ENCODE data around the gene RDH11. TPM values are rescaled to one million over a fixed set of nuclear protein-coding genes. Genes with fewer than 3 reads are reported as not detected.

The RDH11 gene
- total RNA-seq, 1 experiment from 2014 or later, result 69.7 TPM

DNA sequence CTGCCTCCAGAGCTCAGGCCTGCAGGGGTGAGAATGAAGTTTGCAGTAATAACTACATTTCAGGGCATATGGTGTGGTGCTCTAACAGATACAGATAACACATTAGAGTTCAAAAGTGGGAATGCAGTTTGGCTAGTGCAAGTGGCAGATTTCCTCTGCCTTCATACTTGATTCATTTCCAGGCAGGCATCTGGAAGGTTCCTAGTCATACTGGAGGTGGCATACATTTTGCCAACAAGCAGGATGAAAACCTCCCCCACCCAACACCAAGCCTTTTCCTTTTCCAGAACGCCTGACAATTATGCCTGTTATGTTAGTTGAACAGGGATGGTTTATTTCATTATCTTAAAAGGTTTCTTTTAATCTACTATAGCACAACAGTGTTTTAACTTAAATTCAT, 45.4 kb downstream of the RDH11 start:
- DNase-seq (ENCODE audit: low spot score), result no peak

GRCh38 chr14:67646131-67646530, 49.4 kb downstream of the RDH11 start:
- no peak for DNase-seq (ENCODE audit: low spot score)

GRCh38 chr14:67645414-67645813, 50.1 kb downstream of the RDH11 start:
- DNase-seq (ENCODE audit: low spot score), result no peak

- DNase-seq (ENCODE audit: low spot score), result no peak
Observed at GRCh38 chr14:67644428-67644827, 51.1 kb downstream of the RDH11 start.

- no peak for DNase-seq (ENCODE audit: low spot score)
Observed at GRCh38 chr14:67643713-67644112, 51.9 kb downstream of the RDH11 start.

DNA sequence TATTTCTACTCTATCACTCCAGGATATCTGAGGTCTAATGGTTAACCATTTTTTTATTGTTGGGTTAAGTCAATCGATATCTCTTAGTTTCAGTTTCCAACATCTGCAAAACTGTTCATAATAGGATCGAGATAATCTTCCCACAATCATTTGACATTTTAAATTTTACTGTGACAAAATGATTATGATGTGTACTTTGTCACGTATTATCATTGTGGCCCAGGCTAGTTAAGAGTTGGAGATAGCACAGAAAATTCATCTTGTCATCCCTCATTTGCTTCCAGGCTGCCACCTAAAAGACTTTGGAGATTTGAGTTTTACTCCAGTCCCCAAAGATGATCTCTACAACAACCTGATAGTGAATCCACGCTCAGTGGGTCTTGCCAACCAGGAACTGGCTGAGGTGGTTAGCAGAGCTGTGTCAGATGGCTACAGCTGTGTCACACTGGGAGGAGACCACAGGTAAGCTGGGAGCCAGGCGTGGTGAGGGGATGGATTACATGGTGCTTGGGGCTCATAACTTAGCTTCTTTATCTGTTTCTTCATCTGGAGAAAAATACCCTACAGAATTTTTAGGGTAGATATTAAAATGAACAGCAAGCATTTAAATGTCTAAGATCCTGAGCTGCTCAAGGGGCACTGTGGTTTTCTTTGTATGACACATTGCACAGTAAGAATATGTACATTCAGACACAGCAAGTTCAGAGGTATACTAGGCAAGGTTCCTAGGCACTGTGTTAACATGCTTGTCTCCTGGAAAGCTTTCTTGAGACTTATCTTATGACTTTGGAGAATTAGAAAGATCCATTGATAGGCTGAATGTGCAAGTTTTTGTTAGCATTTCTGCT, 53.4 kb downstream of the RDH11 start:
- no peak for DNase-seq (ENCODE audit: low spot score)

- DNase-seq (ENCODE audit: low spot score), result no peak
Observed at GRCh38 chr14:67641480-67641879, 54.1 kb downstream of the RDH11 start.

DNA sequence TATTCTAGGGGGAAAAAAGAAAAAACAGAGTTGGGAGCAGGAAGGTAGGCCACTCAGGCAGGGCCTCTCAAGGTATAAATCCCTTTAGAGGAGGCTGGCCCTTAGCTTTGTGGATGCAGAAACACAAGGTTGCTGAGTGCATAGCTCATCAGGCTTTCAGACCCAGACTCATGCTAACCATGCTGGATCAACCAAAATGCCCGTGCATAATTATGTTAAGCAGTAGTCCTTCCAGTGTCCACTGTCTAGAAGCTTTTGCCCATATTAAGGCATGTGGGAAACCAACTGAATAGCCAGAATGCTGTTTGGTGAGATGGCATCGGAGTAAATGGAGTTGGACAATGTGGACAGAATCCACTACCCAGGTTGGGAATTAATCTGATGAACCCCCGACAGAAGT, 56.9 kb downstream of the RDH11 start:
- no peak for DNase-seq (ENCODE audit: low spot score)

DNA sequence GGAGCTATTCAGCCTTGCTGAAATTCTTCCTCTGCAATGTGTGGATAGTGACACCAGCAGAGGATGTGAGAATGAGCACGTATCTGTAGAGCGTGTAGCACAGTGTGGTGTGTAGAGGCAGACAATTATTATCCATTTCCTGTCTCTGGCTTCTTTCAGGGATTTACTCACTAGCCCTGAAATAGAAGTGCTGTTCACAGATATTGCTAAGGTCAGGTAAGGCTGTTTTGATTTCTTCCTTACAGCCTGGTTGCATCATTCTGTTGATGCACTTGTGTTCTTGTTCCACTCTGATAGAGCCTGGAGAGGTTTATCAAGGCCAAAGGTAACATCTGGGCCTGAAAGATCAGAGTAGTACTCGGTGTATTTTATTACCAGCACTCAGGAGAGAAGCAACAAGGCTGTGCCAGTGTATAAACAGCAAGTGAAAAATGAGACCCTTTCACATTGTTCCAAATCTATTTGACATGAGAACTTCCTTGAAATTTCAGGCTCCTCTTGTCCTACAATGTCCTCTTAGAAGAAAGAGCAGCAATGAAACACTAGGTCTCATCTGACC, 59.1 kb downstream of the RDH11 start:
- no peak for DNase-seq (ENCODE audit: low spot score)

GRCh38 chr14:67633451-67634147, 62.0 kb downstream of the RDH11 start:
- DNase-seq (ENCODE audit: low spot score), result no peak

- no peak for DNase-seq (ENCODE audit: low spot score)
Observed at GRCh38 chr14:67630938-67631337, 64.6 kb downstream of the RDH11 start.

DNA sequence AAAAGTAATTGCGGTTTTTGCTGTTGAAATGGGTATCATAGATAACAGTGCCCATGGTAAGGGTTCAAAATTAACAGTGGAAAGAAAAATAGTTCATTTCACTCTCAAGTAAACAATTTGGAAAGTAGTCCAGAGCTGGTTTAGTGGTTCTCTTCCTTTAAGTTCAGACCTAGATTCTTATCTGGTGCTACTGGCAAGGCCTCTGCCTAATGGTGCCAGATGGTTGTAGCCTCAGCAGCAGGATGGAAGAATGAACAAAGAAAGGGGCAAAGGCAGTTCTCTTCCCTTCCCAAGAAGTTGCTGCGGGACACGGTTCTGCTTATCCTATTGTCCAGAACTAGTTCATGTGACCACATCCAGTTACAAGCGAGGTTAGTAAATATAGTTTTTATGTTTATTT, 65.4 kb downstream of the RDH11 start:
- no peak for DNase-seq (ENCODE audit: low spot score)

DNA sequence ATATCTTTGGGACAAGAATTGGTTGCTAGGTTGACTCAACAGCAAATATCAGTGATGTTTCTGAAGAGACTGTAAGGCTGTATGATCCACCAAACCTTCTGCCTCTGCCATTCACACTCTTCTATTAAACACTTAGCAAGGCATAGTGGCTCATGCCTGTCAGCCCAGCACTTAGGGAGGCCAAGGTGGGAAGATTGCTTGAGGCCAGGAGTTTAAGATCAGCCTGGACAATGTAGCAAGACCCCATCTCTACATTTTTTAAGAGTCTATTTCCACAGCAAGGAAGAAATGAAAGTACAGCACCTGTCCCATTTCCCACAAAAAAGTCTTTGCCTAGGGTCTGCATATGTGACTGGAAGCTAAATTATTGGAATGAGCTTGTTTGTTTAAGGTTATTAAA, 68.0 kb downstream of the RDH11 start:
- no peak for DNase-seq (ENCODE audit: low spot score)

Small RNA genes within 50 kb of the gene (small RNA-seq; reads per million reads assigned to genes)
- gene AL049779.3 (not detected), gene RN7SL369P (not detected), gene RNA5SP386 (0.65 reads per million)

Other genes starting within 250 kb of the RDH11 start
- gene TMEM229B, start 207.0 kb downstream of the RDH11 start, total RNA-seq (2014; rRNA removed; shearing (Covaris generic)), result 0.08 and 0.15 TPM in 2 replicates
- gene PLEKHH1, start 162.5 kb downstream of the RDH11 start, total RNA-seq (2014; rRNA removed; shearing (Covaris generic)), result 11.0 and 12.7 TPM in 2 replicates
- 10.9 and 12.1 TPM in 2 replicates for gene PIGH, start 95.5 kb downstream of the RDH11 start, total RNA-seq (2014; rRNA removed; shearing (Covaris generic))
- gene ARG2, start 75.8 kb downstream of the RDH11 start, total RNA-seq (2014; rRNA removed; shearing (Covaris generic)), result 4.4 and 4.5 TPM in 2 replicates
- gene VTI1B, start 21.1 kb downstream of the RDH11 start, total RNA-seq (2014; rRNA removed; shearing (Covaris generic)), result 30.6 and 54.7 TPM in 2 replicates
- 0.08 and 0.66 TPM in 2 replicates for gene RDH12, start 6.1 kb upstream of the RDH11 start, total RNA-seq (2014; rRNA removed; shearing (Covaris generic))
- gene ZFYVE26, start 120.8 kb upstream of the RDH11 start, total RNA-seq (2014; rRNA removed; shearing (Covaris generic)), result 11.9 and 16.6 TPM in 2 replicates
- gene RAD51B, start 124.0 kb upstream of the RDH11 start, total RNA-seq (2014; rRNA removed; shearing (Covaris generic)), result 3.9 and 5.9 TPM in 2 replicates

All from HT-29 (cell line).